Activated CD8-positive, alpha-beta memory T cell treated with anti-CD3 and anti-CD28 coated beads for 36 hours (primary cell): Measurements from ENCODE around the gene PKMYT1. TPM values are rescaled to one million over a fixed set of nuclear protein-coding genes. Genes with fewer than 3 reads are reported as not detected.

Experiments used
- CTCF ChIA-PET: fragments of 350-600 bp; sonication (Branson Sonifier 250); formaldehyde crosslinking; loops from one replicate; lab custom pipeline; 2021; ENCODE audit warnings: antibody characterized with exemption; lab: Charles Lee
- POLR2A ChIA-PET: fragments of 350-600 bp; sonication (Branson Sonifier 250); formaldehyde crosslinking; loops from one replicate; lab custom pipeline; 2021; ENCODE audit warnings: antibody characterized with exemption; lab: Charles Lee
- total RNA-seq, 2 experiments: library from RNA; stranded (reverse); gene quantifications; one replicate each; pipeline ENCODE4 v1.2.3, GENCODE V29; 2021

The PKMYT1 gene
- total RNA-seq, 2 experiments from 2014 or later, result 135 TPM

DNA sequence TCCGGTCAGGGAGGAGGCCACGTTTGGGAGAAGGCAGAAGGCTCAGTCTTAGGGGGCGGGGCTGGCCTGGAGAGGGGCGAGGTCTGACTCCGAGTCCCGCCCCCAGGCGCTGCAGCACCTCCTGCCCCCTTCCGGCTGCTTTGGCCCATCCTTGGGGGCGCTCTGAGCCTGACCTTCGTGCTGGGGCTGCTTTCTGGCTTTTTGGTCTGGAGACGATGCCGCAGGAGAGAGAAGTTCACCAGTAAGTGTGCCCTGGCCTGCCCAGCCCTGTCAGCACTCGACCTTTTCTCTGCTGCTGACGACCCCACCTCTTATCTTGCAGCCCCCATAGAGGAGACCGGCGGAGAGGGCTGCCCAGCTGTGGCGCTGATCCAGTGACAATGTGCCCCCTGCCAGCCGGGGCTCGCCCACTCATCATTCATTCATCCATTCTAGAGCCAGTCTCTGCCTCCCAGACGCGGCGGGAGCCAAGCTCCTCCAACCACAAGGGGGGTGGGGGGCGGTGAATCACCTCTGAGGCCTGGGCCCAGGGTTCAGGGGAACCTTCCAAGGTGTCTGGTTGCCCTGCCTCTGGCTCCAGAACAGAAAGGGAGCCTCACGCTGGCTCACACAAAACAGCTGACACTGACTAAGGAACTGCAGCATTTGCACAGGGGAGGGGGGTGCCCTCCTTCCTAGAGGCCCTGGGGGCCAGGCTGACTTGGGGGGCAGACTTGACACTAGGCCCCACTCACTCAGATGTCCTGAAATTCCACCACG, 41.4 kb upstream of the PKMYT1 start:
- CTCF ChIA-PET, result interaction anchor here (0.5 to 6.6 kb wide), 9 partner anchors 10 to 107 kb away, joined by 3 to 80 read pairs (median 6); no protein-coding TSS in a partner anchor
- POLR2A ChIA-PET, result interaction anchor here (0.7 to 1.1 kb wide), 2 partner anchors 10 to 18 kb away, joined by 3 to 7 read pairs; no protein-coding TSS in a partner anchor

DNA sequence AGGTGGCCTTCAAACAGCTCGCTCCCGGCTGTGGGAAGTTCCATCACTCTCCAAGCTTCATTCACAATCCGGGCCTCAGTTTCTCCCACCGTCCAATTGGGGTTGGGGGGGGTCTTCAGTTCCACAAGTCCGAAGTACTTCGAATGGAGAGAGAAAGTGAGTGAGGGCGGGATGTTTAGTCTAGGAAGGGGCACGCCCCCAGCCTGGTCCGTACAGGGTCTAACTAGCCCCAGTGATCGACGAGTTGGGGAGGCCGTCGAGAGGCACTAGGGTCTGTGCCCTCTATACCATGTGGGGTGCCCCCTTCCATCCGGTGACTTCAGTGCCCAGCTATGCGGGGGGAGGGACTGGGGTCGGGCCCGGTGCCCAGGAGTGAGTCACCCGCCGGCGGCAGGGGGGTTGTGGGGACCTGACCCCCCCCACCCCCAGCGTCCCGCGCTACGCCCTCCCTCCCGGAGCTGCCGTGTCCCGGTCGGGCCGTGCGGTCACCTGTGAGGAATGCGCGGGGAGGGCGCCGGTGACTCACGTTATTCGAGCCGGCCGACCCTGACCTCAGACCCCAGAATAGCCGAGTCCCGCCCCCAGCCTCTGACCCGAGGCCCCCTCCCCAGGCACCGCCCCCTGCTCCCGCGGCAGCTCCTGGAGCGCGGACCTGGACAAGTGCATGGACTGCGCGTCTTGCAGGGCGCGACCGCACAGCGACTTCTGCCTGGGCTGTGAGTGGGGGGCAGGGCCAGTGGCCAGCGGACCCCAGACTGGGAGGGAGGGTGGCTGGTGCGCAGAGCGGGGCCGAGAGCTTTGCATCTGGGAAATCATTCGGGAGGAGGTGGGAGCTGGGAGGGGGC, 40.6 kb upstream of the PKMYT1 start:
- POLR2A ChIA-PET, result interaction anchor here (0.6 to 1.5 kb wide), 6 partner anchors 9 to 109 kb away, joined by 3 to 7 read pairs (median 4); partner anchors contain the start of genes IL32 and PKMYT1
- CTCF ChIA-PET, result interaction anchor here (0.5 to 6.6 kb wide), 7 partner anchors 9 to 87 kb away, joined by 3 to 80 read pairs (median 7); no protein-coding TSS in a partner anchor

DNA sequence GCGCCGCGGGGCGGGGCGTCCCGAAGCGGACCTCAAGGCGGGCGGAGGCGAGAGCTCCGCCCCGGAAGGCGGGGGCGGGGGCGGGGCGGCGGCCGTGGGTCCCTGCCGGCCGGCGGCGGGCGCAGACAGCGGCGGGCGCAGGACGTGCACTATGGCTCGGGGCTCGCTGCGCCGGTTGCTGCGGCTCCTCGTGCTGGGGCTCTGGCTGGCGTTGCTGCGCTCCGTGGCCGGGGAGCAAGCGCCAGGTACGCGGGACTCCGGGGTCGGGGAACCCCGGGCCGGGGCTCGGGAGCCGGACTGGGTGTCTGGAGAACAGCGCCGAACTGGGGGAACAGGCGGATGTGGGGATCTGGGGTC, 40.0 kb upstream of the PKMYT1 start, which contains the start of gene TNFRSF12A:
Gene TNFRSF12A, plus strand, starts transcription at position 122 of the 357 bp plus-strand sequence. Its CDS starts 30 bp downstream, at position 152.
- ChIA-PET POLR2A (interaction anchor here (0.6 to 1.5 kb wide), 6 partner anchors 9 to 109 kb away, joined by 3 to 7 read pairs (median 4); partner anchors contain the start of genes IL32 and PKMYT1), CTCF (interaction anchor here (1.5 to 6.6 kb wide), 5 partner anchors 9 to 50 kb away, joined by 4 to 80 read pairs (median 7); no protein-coding TSS in a partner anchor)

DNA sequence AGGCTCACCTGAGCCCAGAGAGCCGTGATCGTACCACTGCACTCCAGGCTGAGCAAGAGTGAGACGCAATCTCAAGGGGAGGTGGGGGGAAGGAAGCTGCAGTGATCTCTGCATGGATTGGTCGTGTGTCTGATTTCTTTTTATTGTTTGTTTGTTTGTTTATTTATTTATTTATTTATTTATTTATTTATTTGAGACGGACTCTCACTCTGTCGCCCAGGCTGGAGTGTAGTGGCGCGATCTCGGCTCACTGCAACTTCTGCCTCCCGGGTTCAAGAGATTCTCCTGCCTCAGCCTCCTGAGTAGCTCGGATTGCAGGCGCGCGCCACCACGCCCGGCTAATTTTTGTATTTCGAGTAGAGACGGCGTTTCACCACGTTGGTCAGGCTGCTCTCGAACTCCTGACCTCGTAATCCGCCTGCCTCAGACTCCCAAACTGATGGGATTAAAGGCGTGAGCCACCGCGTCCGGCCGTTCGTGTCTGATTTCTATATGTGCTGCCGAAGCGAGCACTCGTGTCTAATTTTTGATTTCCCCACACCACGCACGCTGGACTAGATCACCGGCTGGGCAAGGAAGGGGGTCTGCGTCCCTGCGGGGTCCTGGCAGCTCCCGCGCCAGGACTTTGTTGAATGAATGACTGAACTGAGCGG, 39.5 kb upstream of the PKMYT1 start:
- POLR2A ChIA-PET, result interaction anchor here (1.3 to 1.5 kb wide), 4 partner anchors 10 to 110 kb away, joined by 3 to 6 read pairs (median 4); partner anchors contain the start of genes IL32 and PKMYT1
- CTCF ChIA-PET, result interaction anchor here (1.0 to 6.6 kb wide), 7 partner anchors 8 to 110 kb away, joined by 3 to 80 read pairs (median 6); no protein-coding TSS in a partner anchor

DNA sequence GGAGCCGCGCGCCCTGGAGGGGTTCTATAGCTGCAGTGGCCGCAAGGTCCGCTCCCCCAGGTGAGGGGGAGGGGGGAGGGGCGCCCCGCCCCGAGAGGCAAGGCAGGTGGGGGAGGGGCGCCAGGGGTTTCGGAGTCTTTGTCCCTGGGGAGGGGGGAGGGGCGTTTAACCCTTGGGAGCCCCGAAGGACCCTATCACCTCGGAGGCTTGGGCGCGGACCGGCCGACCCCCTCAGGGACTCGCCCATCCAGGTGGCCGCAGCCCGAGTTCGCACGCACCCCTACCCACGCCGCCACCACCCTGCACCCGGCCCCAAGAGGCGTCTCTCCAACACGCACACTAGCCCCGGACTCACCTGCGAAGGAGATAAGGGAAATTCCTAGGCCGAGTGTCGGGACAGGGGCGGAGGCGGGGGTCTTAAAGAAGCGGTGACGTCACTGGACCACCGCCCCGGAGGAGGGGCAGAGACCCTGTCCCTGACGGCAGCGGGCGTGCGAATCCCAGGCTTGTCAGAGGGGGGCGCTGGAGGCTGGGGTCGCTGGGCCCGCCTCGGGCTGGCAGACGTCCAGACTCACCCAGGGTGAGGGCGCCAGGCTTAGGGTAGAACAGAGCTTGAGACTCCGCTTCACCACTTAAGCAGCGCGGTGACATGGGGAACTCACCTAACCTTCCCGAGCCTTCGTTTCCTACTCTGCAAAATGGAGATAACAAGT, 37.7 kb upstream of the PKMYT1 start, which contains the start of gene CLDN6:
Gene CLDN6, minus strand, starts transcription at position 390 of the 713 bp plus-strand sequence. CDS start 2,162 bp downstream, outside the sequence.
- POLR2A ChIA-PET, result no interaction called here
- CTCF ChIA-PET, result interaction anchor here (0.6 to 6.6 kb wide), 3 partner anchors 13 to 383 kb away, joined by 3 to 80 read pairs (median 3); partner anchors contain the start of gene ZNF174

DNA sequence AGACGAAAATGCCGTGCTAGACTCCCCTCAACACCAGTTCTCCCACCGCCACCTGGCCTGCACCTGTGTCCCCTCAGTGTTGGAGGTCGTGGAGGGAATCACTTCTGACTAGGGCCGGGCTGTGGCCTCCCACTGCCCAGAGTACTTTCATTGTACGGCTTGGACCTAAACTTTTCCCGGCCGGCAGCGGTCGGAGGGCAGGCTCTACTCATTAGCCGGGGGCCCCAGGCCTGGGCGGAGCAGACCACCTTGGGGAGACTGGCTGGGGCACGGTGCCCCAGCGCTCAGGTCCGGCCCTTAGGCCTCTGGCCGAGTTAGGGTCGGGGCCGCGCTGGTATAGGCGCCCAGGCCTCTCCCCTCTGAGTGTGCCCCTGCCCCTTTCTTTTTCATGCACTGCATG, 37.1 kb upstream of the PKMYT1 start:
- CTCF ChIA-PET, result interaction anchor here (1.1 to 6.6 kb wide), 2 partner anchors 14 to 384 kb away, joined by 3 to 80 read pairs; partner anchors contain the start of gene ZNF174
- POLR2A ChIA-PET, result no interaction called here

DNA sequence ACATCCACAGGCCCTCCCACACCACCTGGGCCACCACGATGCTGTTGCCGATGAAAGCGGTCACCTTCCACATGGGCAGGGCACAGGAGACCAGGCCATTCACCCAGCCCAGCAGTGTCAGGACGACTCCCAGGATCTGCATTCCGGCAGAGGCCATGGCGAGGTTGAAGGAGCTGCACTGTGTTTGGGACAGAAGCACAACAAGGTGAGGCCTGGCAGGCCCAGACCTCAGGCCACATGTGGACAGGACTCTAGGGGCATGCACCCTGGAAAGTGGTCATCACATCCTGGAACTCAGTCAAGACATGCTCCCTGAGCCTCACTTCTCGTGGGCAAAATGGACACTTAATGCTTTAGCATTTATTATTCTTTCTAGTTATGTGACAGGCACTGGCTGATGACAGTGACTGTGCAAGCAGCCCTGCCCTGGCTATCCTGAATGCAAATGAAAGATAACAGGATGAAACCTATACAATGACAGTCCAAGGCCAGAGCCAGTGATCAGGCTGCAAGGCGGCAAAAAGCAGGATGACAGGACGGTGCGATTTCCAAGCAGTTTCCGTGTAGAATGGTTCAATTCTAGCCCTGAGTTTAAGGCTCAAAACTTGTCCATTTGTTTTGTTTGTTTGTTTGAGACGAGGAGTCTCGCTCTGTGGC, 35.7 kb upstream of the PKMYT1 start:
- POLR2A ChIA-PET, result no interaction called here
- CTCF ChIA-PET, result interaction anchor here (1.2 kb wide), 1 partner anchor 16 kb away, joined by 4 read pairs; no protein-coding TSS in a partner anchor

DNA sequence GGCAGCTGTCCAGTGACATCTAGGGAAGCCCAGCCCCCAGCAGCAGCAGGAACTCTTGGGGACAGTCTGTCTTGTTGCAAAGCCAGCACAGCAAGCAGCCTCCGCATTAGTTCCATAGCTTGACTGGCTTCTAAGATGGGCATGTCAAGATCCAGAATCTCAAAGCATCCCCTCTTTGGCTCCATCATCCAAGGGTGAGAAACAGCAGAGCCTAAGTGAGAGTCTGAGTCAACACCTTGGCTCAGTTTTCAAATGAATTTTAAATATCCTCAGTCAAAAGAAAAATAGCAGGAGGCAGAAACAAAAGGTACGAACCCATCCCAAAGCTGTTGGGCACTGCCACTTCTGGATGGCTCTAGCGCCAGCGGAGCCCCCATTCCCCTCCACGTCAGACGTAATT, 34.7 kb upstream of the PKMYT1 start:
- CTCF ChIA-PET, result interaction anchor here (1.2 to 1.4 kb wide), 2 partner anchors 11 to 17 kb away, joined by 3 to 4 read pairs; no protein-coding TSS in a partner anchor

DNA sequence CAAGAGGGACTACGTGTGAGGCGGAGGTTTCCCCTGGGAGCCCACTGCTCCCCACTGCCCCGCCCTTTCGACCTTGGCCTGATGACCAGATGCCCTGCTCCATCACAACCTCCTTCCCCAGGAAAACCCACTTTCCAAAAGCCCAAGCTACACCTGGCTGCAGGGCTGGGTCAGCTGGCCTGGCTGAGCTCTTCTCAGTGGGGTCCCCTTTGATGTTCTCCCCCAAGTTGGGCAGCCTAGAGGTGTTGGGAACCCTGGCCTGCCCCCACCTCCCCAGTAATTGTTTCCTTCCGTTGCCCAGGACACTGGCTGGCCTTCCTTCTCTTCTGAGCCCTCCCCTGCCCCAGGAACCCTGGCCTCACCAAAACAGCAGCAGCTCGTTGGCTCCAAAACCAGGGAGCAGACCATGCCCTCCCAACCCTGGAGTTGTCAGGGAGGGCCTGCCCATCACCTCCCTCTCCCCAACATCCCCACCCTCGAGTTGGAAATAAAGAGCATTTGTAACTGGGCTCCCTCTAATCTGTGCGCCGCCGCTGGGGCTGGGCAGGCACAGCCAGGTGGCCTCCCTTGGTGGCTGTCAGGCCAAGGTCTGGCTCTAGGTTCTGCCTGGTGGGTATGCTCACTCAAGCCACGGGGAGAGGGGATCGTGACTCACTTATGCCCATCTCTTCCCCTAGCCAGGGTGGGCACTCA, 33.9 kb upstream of the PKMYT1 start:
- POLR2A ChIA-PET, result no interaction called here

More for the DNA sequence above, 34.7 kb upstream of the PKMYT1 start:
- POLR2A ChIA-PET, result no interaction called here

DNA sequence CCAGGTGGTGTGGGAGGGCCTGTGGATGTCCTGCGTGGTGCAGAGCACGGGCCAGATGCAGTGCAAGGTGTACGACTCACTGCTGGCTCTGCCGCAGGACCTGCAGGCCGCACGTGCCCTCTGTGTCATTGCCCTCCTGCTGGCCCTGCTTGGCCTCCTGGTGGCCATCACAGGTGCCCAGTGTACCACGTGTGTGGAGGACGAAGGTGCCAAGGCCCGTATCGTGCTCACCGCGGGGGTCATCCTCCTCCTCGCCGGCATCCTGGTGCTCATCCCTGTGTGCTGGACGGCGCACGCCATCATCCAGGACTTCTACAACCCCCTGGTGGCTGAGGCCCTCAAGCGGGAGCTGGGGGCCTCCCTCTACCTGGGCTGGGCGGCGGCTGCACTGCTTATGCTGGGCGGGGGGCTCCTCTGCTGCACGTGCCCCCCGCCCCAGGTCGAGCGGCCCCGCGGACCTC, 33.3 kb upstream of the PKMYT1 start:
- POLR2A ChIA-PET, result no interaction called here

More for the DNA sequence above, 33.9 kb upstream of the PKMYT1 start:
- CTCF ChIA-PET, result interaction anchor here (0.6 to 1.4 kb wide), 2 partner anchors 10 to 11 kb away, joined by 3 to 4 read pairs; no protein-coding TSS in a partner anchor

DNA sequence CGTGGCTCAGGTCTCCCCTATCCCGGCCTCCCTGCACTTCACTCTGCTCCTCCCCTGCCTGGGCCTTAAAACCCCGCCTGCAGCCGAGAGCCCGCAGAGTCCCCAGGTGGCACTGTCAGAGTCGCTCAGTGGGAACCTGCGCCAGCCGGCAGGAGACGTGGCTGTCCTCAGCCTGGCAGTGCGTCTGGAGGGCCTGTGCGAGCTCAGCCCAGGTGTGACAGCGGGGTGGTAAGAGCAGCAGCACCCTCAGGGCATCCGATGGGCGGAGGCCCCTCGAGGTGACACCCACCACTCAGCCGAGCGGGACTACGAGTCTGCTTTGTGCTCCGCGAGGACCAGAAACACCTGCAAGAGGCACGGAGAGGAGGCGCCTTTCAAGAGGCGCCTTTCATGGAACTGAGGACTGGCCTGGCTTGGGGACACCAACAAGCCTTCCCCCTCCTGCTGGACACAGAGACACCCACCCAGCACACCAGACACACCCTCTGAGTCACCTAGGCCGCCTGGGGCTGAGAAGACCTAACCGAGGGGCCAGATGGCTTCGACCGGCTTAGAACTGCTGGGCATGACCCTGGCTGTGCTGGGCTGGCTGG, 32.7 kb upstream of the PKMYT1 start, which contains the start of gene CLDN9:
Gene CLDN9, plus strand, starts transcription at position 96 of the 593 bp plus-strand sequence. Its CDS starts 440 bp downstream, at position 536.
- CTCF ChIA-PET, result no interaction called here
- POLR2A ChIA-PET, result no interaction called here

More for the DNA sequence above, 33.3 kb upstream of the PKMYT1 start:
- CTCF ChIA-PET, result interaction anchor here (0.6 kb wide), 1 partner anchor 11 kb away, joined by 4 read pairs; no protein-coding TSS in a partner anchor

DNA sequence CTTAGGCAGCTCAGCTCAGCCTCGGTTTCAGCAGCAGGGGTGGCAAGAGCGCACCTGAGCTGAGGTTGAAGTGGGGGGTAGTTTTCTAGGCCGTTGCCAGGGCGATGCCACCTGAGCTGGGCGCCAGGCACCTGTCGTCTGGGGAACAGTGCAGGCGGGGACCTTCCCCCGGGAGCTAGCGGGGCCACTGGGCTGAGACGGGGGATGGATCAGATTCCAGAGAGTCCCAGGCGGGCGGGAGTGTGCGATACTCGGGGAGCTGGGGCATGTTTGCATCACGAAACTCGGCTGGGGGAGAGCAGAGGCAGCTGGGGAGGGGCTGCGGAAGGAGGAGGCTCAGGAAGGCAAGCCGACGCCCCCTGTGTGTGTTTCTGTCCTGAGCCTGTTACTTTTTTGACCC, 32.0 kb upstream of the PKMYT1 start:
- ChIA-PET CTCF (interaction anchor here (2.2 kb wide), 1 partner anchor 9 kb away, joined by 6 read pairs; the partner anchor contains the start of gene TNFRSF12A), POLR2A (no interaction called here)

DNA sequence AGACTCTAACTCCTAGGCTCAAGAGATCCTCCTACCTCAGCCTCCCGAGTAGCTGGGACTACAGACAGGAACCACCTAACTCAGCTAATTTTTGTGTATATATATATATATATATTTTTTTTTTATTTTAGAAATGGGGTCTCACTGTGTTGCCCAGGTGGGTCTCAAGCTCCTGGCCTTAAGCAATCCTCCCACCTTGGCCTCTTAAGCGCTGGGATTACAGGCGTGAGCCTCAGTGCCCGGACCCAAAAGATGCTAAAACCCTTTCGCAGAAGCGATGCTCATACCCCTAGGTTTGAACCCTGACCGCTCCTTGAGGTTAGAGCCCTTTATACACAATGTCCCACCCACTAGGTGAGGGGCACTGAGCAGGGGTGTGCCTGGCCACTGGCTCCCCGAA, 30.3 kb upstream of the PKMYT1 start:
- ChIA-PET POLR2A (no interaction called here), CTCF (interaction anchor here (2.2 to 7.2 kb wide), 2 partner anchors 11 to 19 kb away, joined by 6 to 73 read pairs; partner anchors contain the start of gene TNFRSF12A)

DNA sequence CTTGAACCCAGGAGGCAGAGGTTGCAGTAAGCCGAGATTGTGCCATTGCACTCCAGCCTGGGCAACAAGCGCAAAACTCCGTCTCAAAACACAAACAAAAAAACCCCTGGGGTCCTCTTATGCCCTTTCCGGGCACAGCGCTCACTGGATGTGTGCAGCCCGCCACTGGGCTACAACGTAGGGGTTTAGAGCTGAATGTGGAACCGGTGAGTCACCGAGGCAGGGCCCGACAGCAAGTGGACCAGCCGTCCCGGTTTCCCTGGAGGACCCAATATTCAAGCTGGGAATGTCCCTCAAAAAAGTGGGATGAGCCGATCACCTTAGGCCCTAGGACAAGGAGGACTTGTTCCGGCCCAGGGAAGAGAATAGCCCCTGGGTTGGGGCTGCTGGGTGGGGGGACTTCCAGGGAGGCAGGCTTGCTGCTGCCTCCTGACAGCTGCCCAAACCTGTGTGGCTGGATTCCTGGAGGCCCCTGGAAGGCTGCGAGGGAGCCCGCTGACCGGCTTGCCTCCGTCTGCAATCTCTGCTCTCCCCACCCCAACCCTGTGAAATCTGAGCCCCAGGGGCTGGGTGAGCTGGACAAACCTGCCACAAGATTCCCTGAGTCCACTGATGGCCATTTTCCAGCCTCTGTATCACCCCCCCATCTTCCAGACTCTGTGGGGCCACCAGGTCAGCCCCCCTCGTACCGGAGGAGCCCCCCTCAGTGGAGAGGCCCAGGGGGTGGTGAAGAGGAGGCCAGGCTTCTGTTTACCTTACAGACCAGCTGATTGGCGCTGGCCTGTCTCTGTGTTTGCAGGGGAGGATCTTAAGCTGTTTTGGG, 29.5 kb upstream of the PKMYT1 start:
- ChIA-PET POLR2A (interaction anchor here (0.8 kb wide), 1 partner anchor 14 kb away, joined by 3 read pairs; no protein-coding TSS in a partner anchor), CTCF (interaction anchor here (0.7 to 7.2 kb wide), 2 partner anchors 20 to 60 kb away, joined by 3 to 73 read pairs; no protein-coding TSS in a partner anchor)

DNA sequence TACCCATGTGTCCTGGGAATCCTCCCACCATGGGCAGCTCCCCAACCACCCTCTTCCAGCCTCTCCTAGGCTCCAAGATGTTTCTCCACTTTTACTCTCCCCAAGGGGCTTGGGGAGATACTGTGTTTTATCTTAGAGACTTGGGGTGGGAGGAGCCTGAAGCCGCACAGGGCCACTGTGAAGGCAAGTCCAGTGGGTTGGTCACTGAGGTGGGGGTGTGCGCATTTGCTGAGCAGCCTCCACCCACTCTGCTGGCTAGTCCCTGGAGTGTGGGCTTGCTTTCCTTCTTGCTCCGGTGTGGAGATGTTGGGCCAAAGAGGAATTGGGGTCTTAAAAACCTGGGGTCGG, 28.4 kb upstream of the PKMYT1 start:
- POLR2A ChIA-PET, result no interaction called here
- CTCF ChIA-PET, result interaction anchor here (2.1 to 7.2 kb wide), 2 partner anchors 12 to 21 kb away, joined by 16 to 73 read pairs; partner anchors contain the start of gene TNFRSF12A
